Panc1 (cell line): ENCODE data around the gene USP40. TPM values are rescaled to one million over a fixed set of nuclear protein-coding genes. Genes with fewer than 3 reads are reported as not detected.

ENCODE experiments used
- ATAC-seq: fragments of 200-7000 bp; cut with Tn5 transposase; 2 replicates; pipeline ENCODE4 v1.9.1; 2020; ENCODE audit warnings: mild to moderate bottlenecking, moderate library complexity
- BruUV-seq: library from RNA; stranded (reverse); fragments of 400-500 nt; replicated peaks from 2 replicates; lab custom pipeline; 2021; lab: Mats Ljungman, UMichigan
- CTCF ChIA-PET: fragments of 300-600 bp; sonication (Branson Sonifier 250); formaldehyde crosslinking; loops from one replicate; lab custom pipeline; 2022; ENCODE audit warnings: antibody characterized with exemption; lab: Charles Lee
- POLR2A ChIA-PET: fragments of 300-600 bp; sonication (Branson Sonifier 250); formaldehyde crosslinking; loops from one replicate; lab custom pipeline; 2022; ENCODE audit warnings: antibody characterized with exemption; lab: Charles Lee
- DNase-seq: peaks from one replicate; pipeline ENCODE4 v3.0.0-alpha.2; 2010; ENCODE audit warnings: low read depth, low spot score
- H3K27ac ChIP-seq: 2 replicates; pipeline ENCODE4 v1.5.1; 2011; ENCODE audit warnings: mild to moderate bottlenecking, low read length, inconsistent platforms
- H3K27me3 ChIP-seq: fragments of 200-500 bp; sonication (Bioruptor generic); 2 replicates; pipeline ENCODE4 v1.6.0; 2014; ENCODE audit warnings: low read length, inconsistent platforms; ENCODE audit not compliant: control insufficient read depth, insufficient read depth
- H3K36me3 ChIP-seq: fragments of 200-500 bp; sonication (Bioruptor generic); 2 replicates; pipeline ENCODE4 v1.5.1; 2014; ENCODE audit warnings: inconsistent platforms, mild to moderate bottlenecking, low read length, moderate library complexity; ENCODE audit not compliant: control insufficient read depth, insufficient read depth
- H3K4me1 ChIP-seq: 2 replicates; pipeline ENCODE4 v1.5.1; 2011; ENCODE audit warnings: inconsistent platforms, mild to moderate bottlenecking, low read length, moderate library complexity; ENCODE audit not compliant: control insufficient read depth, insufficient read depth
- H3K4me3 ChIP-seq, 2 experiments: 2 replicates each; pipeline ENCODE4 v1.5.1; 2011 to 2012; ENCODE audit warnings: low read depth in 2 of 2, low read length in 2 of 2, mild to moderate bottlenecking in 2 of 2, inconsistent platforms in 1 of 2, moderate library complexity in 1 of 2
- H3K9me3 ChIP-seq: fragments of 200-500 bp; sonication (Bioruptor generic); 2 replicates; pipeline ENCODE4 v1.5.1; 2014; ENCODE audit warnings: low read depth, mild to moderate bottlenecking, inconsistent platforms, low read length, moderate library complexity; ENCODE audit not compliant: control insufficient read depth, insufficient read depth
- CTCF ChIP-seq: fragments of 450-650 bp; IDR thresholded peaks from 2 replicates; pipeline ENCODE4 v1.5.1; 2017; ENCODE audit warnings: mild to moderate bottlenecking
- POLR2AphosphoS5 ChIP-seq: IDR thresholded peaks from 2 replicates; pipeline ENCODE4 v1.6.1; 2012; ENCODE audit warnings: mild to moderate bottlenecking, low read depth, low read length, moderate library complexity
- REST ChIP-seq, 2 experiments: IDR thresholded peaks; 2 replicates each; pipeline ENCODE4 v1.6.1; 2011 to 2012; ENCODE audit warnings: low read depth in 2 of 2, control low read depth in 1 of 2, low read length in 1 of 2, mild to moderate bottlenecking in 1 of 2, moderate library complexity in 1 of 2; ENCODE audit not compliant: insufficient read depth in 1 of 2
- SIN3A ChIP-seq: IDR thresholded peaks from 2 replicates; pipeline ENCODE4 v1.6.1; 2012; ENCODE audit warnings: low read depth, mild to moderate bottlenecking, low read length, moderate library complexity, borderline replicate concordance; ENCODE audit not compliant: insufficient read depth
- TCF7L2 ChIP-seq: IDR thresholded peaks from 2 replicates; pipeline ENCODE4 v1.6.1; 2011; ENCODE audit warnings: mild to moderate bottlenecking, low read depth, low read length, inconsistent platforms
- in situ Hi-C: cut with HindIII; loops from 2 replicates; pipeline ENCODE4 v1.10.0; 2016; ENCODE audit warnings: low sequenced_read_pairs, low pct_unique_long_range_greater_than_20kb
- intact Hi-C: fragments of 100-400 bp; cut with micrococcal nuclease; formaldehyde crosslinking; loops from one replicate; pipeline ENCODE4 v1.10.0; 2022; ENCODE audit not compliant: unreplicated experiment
- total RNA-seq: library from RNA; stranded (reverse); gene quantifications from one replicate; pipeline ENCODE4 v1.2.1, GENCODE V29; 2021; ENCODE audit not compliant: unreplicated experiment

Gene USP40
- total RNA-seq, 1 experiment from 2014 or later: 26.6 TPM

GRCh38 chr2:233430081-233430480 is 136.5 kb downstream of the USP40 start:
- Histone ChIP-seq H3K9me3 (no peaks in the 10 kb centered on the region), H3K27me3 (no peaks in the 10 kb centered on the region), H3K27ac (peak overlapping the region; percentile 80), H3K4me3 (no peak overlapping the region), H3K4me1 (peaks cover 56% of the 10 kb centered on the region), H3K36me3 (no peaks in the 10 kb centered on the region)
- ATAC-seq (peak; percentile 65), DNase-seq (no peak)
- TF ChIP-seq REST (IDR thresholded peaks at IDR 0.05; ENCODE audit: insufficient read depth in 1 of 2, low read depth in 2 of 2, low read length in 1 of 2) (no peak), TCF7L2 (no peak), CTCF (no peak), SIN3A (no peak), POLR2AphosphoS5 (peak; percentile 17; the same call in 1 of the 2 replicates)
- in situ Hi-C loops: no loop called here
- ChIA-PET POLR2A (interaction anchor here (0.7 kb wide), 1 partner anchor 130 kb away, joined by 3 read pairs; no protein-coding TSS in a partner anchor), CTCF (no interaction called here)
- intact Hi-C loops: no loop called here
- no TSS peak for BruUV-seq

- peaks cover 63% of the 10 kb centered on the region for H3K4me1 ChIP-seq
- in situ Hi-C loops (no loop called here), intact Hi-C loops (no loop called here)
- no peaks in the 10 kb centered on the region for H3K36me3 ChIP-seq
- ATAC-seq (peak; percentile 35), DNase-seq (no peak)
- BruUV-seq: no TSS peak
- no peaks in the 10 kb centered on the region for H3K27me3 ChIP-seq
- TF ChIP-seq SIN3A: no peak
- no peak for TF ChIP-seq REST (IDR thresholded peaks at IDR 0.05; ENCODE audit: insufficient read depth in 1 of 2, low read depth in 2 of 2, low read length in 1 of 2)
- TF ChIP-seq CTCF: no peak
- TF ChIP-seq TCF7L2: no peak
- no peak for TF ChIP-seq POLR2AphosphoS5
- POLR2A ChIA-PET: interaction anchor here (0.7 kb wide), 1 partner anchor 129 kb away, joined by 3 read pairs; no protein-coding TSS in a partner anchor
- CTCF ChIA-PET: no interaction called here
- H3K4me3 ChIP-seq: peak overlapping the region in 1 of 2 experiments; percentile 26; a peak in 1 of 4 replicates
- H3K27ac ChIP-seq: peak overlapping the region; percentile 80
- H3K9me3 ChIP-seq: no peaks in the 10 kb centered on the region
These were observed 137.2 kb downstream of the USP40 start for GRCh38 chr2:233429175-233429897.
